DND-41 (cell line): ENCODE data around the gene ITPR3.

ENCODE experiments used
- ATAC-seq: fragments of 200-7000 bp; cut with Tn5 transposase; 3 replicates; pipeline ENCODE4 v1.9.1; 2021; ENCODE audit warnings: low read depth; ENCODE audit not compliant: insufficient read depth
- DNase-seq: peaks from one replicate; pipeline ENCODE4 v3.0.0-alpha.2; 2020
- H2AFZ ChIP-seq: 2 replicates; pipeline ENCODE4 v1.6.0; 2012; ENCODE audit warnings: low read depth, low read length
- H3K27ac ChIP-seq: 2 replicates; pipeline ENCODE4 v1.5.1; 2012; ENCODE audit warnings: low read length, inconsistent platforms
- H3K27me3 ChIP-seq: fragments of 200-600 bp; sonication (generic); 2 replicates; pipeline ENCODE4 v1.6.0; 2012; ENCODE audit warnings: low read length, mild to moderate bottlenecking, inconsistent platforms; ENCODE audit not compliant: insufficient read depth, poor library complexity
- H3K36me3 ChIP-seq: 2 replicates; pipeline ENCODE4 v1.5.1; 2012; ENCODE audit warnings: low read length, inconsistent platforms; ENCODE audit not compliant: insufficient read depth
- H3K4me1 ChIP-seq: 2 replicates; pipeline ENCODE4 v1.5.1; 2012; ENCODE audit warnings: mild to moderate bottlenecking, low read length; ENCODE audit not compliant: insufficient read depth
- H3K4me2 ChIP-seq: 2 replicates; pipeline ENCODE4 v1.6.0; 2012; ENCODE audit warnings: mild to moderate bottlenecking, moderate library complexity, low read length, inconsistent platforms; ENCODE audit not compliant: insufficient read depth
- H3K4me3 ChIP-seq, 2 experiments: fragments of 200-600 bp in 1 of 2; shearing (Covaris generic) in 1 of 2; 2 replicates each; pipeline ENCODE4 v1.5.1; 2012 to 2016; ENCODE audit warnings: inconsistent platforms in 2 of 2, low read length in 2 of 2, mild to moderate bottlenecking in 2 of 2, low read depth in 1 of 2, moderate library complexity in 1 of 2
- H3K79me2 ChIP-seq: 2 replicates; pipeline ENCODE4 v1.6.0; 2012; ENCODE audit warnings: low read length, inconsistent platforms; ENCODE audit not compliant: insufficient read depth
- H3K9ac ChIP-seq: 2 replicates; pipeline ENCODE4 v1.6.0; 2012; ENCODE audit warnings: low read depth, mild to moderate bottlenecking, inconsistent platforms, low read length, moderate library complexity
- H3K9me3 ChIP-seq: 2 replicates; pipeline ENCODE4 v1.5.1; 2012; ENCODE audit warnings: low read length, moderate library complexity, mild to moderate bottlenecking, inconsistent platforms; ENCODE audit not compliant: insufficient read depth, severe bottlenecking
- H4K20me1 ChIP-seq: 2 replicates; pipeline ENCODE4 v1.6.0; 2012; ENCODE audit warnings: low read length; ENCODE audit not compliant: insufficient read depth
- EZH2 ChIP-seq: IDR thresholded peaks from 3 replicates; pipeline ENCODE4 v1.6.1; 2012; ENCODE audit warnings: borderline replicate concordance, low read depth, mild to moderate bottlenecking, moderate library complexity, low read length, inconsistent platforms; ENCODE audit not compliant: severe bottlenecking
- TF ChIP-seq, protein P1 (sequence below): IDR thresholded peaks from 2 replicates; pipeline ENCODE4 v1.5.1; 2012; ENCODE audit warnings: borderline replicate concordance, low read length, moderate library complexity, mild to moderate bottlenecking; ENCODE audit not compliant: poor library complexity, severe bottlenecking; ENCODE audit errors: extremely low read depth

ITPR3 gene

DNA sequence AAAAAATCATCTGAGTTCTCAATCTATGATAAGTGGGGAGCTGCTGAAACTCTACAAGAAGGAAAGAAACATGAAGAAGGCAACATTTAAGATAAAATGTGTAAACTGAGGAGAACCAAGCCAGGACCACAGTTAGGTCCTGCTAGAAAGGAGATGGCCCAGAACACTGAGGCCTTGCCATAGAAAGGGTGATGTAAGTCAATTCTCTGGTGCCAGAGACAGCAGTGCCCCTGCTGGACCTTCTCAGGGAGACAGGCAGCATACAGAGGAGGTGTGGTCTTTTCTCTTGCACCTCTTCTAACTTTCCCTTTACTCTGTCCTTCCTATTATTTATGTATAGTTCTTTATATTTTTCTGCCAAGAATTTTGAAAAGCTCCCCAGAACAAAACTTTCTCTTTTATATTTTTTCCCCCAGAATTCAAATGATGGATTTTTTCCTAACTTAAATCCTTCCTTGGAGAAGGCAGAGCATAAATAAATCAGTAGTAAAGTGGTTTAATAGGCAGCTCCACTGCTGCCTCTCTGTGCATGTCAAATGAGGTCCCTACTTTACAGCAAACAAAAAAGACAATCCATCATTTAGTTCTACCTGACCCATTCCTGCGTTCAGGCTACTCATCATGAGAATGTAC lies 81.3 kb downstream of the ITPR3 start:
- ATAC-seq = peak; percentile 74

DNA sequence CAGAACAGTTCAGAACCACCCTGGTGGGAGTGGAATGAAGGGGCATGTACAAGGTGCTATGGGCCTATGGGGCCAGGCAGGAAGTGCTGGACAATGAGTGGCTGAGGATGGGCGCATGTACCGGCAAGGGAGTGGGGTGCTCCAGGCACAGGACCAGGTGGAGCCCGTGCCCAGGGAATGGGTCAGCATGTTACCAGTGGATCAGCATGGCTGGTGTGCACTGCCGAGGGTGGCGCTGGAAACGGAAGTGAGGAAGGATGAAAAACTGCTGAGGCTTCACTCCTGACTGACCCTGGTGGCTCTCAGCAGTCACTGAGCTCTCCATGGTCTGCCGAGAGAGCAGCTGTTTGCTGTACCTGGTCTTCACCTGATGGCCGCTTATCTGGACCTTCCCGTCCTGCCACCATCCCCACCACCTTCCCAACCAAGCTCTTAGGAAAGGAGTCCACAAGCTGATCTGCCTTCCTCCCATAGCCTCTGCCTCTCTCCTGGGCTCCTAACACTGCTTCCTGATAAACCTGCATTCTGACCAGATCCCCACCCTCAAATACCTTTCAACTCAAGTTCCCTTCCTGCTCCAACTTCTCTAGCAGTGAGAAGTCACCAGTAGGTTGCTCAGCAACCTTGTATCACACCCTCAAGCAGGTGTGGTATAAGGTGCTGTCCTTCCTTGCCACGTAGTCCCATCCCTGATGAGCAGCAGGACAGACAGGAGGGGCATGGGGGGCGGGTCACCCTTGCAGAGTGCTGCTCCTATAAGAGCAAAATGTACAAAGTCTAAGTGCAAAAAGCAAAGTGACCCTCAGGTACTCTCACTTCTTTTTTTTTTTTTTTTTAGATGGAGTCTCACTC lies 83.3 kb downstream of the ITPR3 start:
- DNase-seq = no peak
- Histone ChIP-seq H3K9ac (no peak overlapping the region), H3K27me3 (no peaks in the 10 kb centered on the region), H3K4me3 (no peak overlapping the region), H3K4me2 (no peak overlapping the region), H3K36me3 (peaks cover 56% of the 10 kb centered on the region), H4K20me1 (peaks cover 6% of the 10 kb centered on the region; the same call in 1 of the 2 replicates), H2AFZ (no peak overlapping the region), H3K9me3 (no peaks in the 10 kb centered on the region), H3K4me1 (peaks cover 5% of the 10 kb centered on the region), H3K27ac (no peak overlapping the region), H3K79me2 (peaks cover 5% of the 10 kb centered on the region; the same call in 1 of the 2 replicates)
- ATAC-seq = no peak
- TF ChIP-seq, protein P1, sequence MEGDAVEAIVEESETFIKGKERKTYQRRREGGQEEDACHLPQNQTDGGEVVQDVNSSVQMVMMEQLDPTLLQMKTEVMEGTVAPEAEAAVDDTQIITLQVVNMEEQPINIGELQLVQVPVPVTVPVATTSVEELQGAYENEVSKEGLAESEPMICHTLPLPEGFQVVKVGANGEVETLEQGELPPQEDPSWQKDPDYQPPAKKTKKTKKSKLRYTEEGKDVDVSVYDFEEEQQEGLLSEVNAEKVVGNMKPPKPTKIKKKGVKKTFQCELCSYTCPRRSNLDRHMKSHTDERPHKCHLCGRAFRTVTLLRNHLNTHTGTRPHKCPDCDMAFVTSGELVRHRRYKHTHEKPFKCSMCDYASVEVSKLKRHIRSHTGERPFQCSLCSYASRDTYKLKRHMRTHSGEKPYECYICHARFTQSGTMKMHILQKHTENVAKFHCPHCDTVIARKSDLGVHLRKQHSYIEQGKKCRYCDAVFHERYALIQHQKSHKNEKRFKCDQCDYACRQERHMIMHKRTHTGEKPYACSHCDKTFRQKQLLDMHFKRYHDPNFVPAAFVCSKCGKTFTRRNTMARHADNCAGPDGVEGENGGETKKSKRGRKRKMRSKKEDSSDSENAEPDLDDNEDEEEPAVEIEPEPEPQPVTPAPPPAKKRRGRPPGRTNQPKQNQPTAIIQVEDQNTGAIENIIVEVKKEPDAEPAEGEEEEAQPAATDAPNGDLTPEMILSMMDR = no peak
- no peak for TF ChIP-seq EZH2

More for the DNA sequence above, 81.3 kb downstream of the ITPR3 start:
- Histone ChIP-seq H3K27ac (no peak overlapping the region), H3K9me3 (no peaks in the 10 kb centered on the region), H3K4me2 (no peak overlapping the region), H2AFZ (no peak overlapping the region), H3K79me2 (no peaks in the 10 kb centered on the region), H3K4me1 (no peaks in the 10 kb centered on the region), H4K20me1 (peaks cover 13% of the 10 kb centered on the region), H3K9ac (no peak overlapping the region), H3K4me3 (no peak overlapping the region), H3K27me3 (no peaks in the 10 kb centered on the region), H3K36me3 (peaks cover 54% of the 10 kb centered on the region)
- peak; percentile 35 for DNase-seq
- no peak for TF ChIP-seq EZH2
- TF ChIP-seq, protein P1 = peak; percentile 61

DNA sequence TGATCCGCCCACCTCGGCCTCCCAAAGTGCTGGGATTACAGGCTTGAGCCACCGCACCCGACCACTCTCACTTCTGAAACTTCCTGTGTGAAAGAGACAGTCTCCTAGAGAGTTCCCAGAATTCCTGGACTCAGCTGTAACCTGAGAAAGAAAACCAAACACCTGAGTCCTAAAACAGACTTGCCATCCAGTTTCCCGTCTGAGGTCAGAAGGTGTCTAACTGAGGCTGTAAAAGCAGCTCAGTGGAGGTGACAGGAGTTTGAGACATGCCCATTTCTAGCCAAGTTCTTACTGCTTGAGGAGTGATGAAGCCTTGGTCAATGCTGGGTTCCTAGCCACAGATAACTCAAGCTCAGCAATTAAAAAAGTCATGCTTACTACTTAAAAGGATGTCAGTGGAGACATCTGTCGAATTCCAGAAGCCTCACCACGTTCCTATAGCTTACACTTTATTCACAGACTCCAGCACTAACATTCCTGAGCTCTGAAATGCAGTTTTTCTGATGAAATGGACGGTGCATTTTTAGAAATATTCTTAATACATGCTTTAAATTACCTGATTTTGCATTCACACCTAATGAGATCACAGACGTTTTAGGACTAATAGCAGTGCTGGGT lies 84.3 kb downstream of the ITPR3 start:
- H3K36me3 ChIP-seq = peaks cover 56% of the 10 kb centered on the region
- no peak for TF ChIP-seq EZH2
- TF ChIP-seq, protein P1 = no peak
- H3K4me2 ChIP-seq = no peak overlapping the region
- H3K27me3 ChIP-seq = no peaks in the 10 kb centered on the region
- no peak overlapping the region for H3K27ac ChIP-seq
- peaks cover 14% of the 10 kb centered on the region for H3K4me1 ChIP-seq
- no peak overlapping the region for H2AFZ ChIP-seq
- no peak overlapping the region for H3K9ac ChIP-seq
- ATAC-seq = no peak
- no peaks in the 10 kb centered on the region for H3K9me3 ChIP-seq
- no peak overlapping the region for H3K4me3 ChIP-seq
- no peak for DNase-seq
- H3K79me2 ChIP-seq = peaks cover 13% of the 10 kb centered on the region
- peaks cover 6% of the 10 kb centered on the region; the same call in 1 of the 2 replicates for H4K20me1 ChIP-seq
